Measurements from ENCODE around the gene CDC40.
"Not testable (repeated sequence)": the region's sequence is repeated elsewhere in the genome, so short reads cannot be mapped to it uniquely, and the experiment has no call there.

The CDC40 gene

DNA sequence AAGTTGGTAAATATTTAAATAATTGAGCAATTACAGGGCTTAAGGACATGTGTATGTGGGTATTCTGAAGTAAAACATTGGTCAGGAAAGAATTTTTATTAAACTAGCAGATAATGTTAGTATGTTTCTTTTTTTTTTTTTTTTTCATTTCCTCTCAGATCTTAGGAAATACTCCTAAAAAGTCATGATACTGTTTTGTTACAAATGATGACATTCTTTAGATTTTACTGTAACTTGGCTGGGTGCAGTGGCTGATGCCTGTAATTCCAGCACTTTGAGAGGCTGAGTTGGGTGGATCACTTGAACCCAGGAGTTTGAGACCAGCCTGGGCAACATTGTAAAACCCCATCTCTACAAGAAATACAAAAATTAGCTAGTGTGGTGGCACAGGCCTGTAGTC, 41.5 kb downstream of the CDC40 start:
- TF ChIP-seq, protein P1, sequence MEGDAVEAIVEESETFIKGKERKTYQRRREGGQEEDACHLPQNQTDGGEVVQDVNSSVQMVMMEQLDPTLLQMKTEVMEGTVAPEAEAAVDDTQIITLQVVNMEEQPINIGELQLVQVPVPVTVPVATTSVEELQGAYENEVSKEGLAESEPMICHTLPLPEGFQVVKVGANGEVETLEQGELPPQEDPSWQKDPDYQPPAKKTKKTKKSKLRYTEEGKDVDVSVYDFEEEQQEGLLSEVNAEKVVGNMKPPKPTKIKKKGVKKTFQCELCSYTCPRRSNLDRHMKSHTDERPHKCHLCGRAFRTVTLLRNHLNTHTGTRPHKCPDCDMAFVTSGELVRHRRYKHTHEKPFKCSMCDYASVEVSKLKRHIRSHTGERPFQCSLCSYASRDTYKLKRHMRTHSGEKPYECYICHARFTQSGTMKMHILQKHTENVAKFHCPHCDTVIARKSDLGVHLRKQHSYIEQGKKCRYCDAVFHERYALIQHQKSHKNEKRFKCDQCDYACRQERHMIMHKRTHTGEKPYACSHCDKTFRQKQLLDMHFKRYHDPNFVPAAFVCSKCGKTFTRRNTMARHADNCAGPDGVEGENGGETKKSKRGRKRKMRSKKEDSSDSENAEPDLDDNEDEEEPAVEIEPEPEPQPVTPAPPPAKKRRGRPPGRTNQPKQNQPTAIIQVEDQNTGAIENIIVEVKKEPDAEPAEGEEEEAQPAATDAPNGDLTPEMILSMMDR (IDR thresholded peaks at IDR 0.05; ENCODE audit: insufficient read depth, low read depth, low read length, missing control alignments), result no peak
- DNase-seq (ENCODE audit: low read depth), result no peak
- no peak overlapping the region for H3K4me3 ChIP-seq (ENCODE audit: low read depth, low read length)

DNA sequence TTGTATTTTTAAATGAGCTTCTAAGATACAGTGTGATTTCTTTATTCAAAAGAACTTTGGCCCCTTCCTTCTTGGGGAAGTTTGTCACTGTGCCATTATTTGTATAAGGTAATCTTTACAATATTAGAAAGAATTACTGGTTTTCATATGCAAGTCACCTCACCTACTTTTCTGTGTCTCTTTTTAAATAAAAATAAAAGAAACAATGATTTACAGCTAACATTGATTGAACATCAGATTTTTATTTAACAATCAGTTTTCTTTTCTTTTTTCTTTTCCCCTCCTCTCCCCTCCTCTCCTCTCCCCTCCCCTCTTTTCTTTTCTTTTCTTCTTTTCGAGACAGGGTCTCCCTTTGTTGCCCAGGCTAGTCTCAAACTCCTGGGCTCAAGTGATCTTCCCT, 46.0 kb downstream of the CDC40 start:
- TF ChIP-seq, protein P1 (IDR thresholded peaks at IDR 0.05; ENCODE audit: insufficient read depth, low read depth, low read length, missing control alignments), result no peak

DNA sequence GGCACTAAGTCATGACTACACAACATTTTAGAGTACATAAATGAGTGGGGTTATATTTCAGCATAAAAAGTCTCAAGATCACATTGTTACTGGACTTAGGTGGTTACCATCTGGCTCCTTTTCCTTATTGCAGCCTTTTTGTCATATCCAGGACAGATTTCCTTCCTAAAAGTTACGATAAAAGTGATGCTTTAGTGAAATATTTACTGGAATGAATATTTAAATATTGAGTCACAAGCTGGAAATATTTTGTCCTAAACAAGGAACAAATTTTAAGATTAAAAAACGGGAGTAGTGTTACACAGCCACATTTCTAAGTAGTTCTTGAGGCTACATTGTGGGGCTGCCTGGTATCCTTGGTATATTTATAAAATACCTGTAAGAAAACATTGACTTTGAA, 52.2 kb downstream of the CDC40 start:
- TF ChIP-seq, protein P1 (IDR thresholded peaks at IDR 0.05; ENCODE audit: insufficient read depth, low read depth, low read length, missing control alignments), result no peak
- no peak overlapping the region for H3K4me3 ChIP-seq (ENCODE audit: low read depth, low read length)
- DNase-seq (ENCODE audit: low read depth), result no peak

More for the DNA sequence above, 46.0 kb downstream of the CDC40 start:
- no peak for DNase-seq (ENCODE audit: low read depth)
- H3K4me3 ChIP-seq (ENCODE audit: low read depth, low read length), result no peak overlapping the region

DNA sequence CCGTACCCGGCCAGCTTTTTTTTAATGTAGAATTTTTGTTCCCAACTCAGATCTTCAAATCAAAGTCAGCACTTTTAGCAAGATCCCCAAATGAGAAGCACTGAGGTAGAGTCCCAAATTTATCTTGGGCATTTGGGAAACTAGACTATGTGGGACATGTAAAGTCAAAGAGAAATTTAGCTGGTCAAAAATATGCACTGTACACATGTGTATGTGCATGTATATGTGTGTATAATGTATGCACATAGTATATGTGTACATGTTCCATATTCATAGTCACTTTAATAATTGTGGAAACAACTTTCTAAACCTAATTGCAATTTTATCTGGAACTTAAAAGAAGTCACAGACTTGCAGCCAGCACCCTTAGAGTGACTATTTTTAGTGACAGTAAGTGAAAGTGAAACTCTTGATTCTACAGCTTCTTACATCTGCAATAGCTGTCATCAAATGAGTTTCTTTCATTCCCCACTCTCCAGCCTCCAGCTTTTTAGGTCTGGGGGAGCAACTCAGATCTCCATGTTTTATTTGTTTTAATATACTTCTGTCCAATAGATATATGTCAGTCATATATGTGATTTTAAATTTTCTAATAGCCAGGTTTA, 53.6 kb downstream of the CDC40 start:
- DNase-seq (ENCODE audit: low read depth), result peak; percentile 59
- TF ChIP-seq, protein P1 (IDR thresholded peaks at IDR 0.05; ENCODE audit: insufficient read depth, low read depth, low read length, missing control alignments), result no peak
- no peak overlapping the region for H3K4me3 ChIP-seq (ENCODE audit: low read depth, low read length)

DNA sequence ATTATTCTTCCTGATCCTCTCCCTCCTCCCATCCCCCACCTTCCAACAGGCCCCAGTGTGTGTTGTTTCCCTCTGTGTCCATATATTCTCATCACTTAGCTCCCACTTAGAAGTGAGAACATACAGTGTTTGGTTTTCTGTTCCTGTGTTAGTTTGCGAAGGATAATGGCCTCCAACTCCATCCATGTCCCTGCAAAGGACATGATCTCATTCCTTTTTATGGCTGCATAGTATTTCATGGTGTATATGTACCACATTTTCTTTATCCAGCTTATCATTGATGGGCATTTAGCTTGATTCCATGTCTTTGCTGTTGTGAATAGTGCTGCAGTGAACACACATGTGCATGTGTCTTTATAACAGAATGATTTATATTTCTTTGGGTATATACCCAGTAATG, 55.8 kb downstream of the CDC40 start:
- not testable (repeated sequence) for DNase-seq (ENCODE audit: low read depth); H3K4me3 ChIP-seq (ENCODE audit: low read depth, low read length)

DNA sequence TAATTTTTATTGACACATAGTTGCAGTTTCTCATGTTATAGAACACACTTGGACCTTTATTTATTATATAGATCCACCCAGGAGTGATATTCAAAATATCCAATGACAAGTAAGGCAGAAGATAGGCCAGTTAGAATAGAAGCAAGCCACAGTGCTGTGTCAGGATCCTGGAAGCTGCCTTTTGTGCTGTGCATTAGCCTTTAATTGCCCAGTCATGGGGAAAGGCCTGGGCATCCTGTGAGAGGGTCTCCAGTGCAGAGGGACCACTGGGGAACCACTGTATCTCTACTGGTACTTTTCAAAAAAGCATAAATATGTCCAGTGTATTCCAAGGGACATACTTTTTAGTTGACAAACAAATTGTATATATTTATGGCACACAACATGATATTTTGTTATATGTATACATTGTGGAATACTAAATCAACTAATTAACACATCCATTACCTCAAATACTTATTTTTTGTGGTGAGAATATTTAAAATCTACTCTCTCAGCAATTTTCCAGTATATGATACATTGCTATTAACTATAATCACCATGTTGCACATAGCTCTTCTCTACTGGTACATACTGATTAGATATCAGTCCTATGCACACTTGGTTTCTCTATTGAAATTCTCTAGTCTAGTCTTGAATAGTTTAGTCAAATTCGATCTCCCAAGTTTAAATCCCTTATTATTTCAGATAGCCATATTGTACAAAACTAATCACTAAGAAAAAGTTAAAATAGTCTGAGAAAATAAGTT, 59.5 kb downstream of the CDC40 start:
- no peak for DNase-seq (ENCODE audit: low read depth)
- H3K4me3 ChIP-seq (ENCODE audit: low read depth, low read length), result no peak overlapping the region
- TF ChIP-seq, protein P1 (IDR thresholded peaks at IDR 0.05; ENCODE audit: insufficient read depth, low read depth, low read length, missing control alignments), result no peak

DNA sequence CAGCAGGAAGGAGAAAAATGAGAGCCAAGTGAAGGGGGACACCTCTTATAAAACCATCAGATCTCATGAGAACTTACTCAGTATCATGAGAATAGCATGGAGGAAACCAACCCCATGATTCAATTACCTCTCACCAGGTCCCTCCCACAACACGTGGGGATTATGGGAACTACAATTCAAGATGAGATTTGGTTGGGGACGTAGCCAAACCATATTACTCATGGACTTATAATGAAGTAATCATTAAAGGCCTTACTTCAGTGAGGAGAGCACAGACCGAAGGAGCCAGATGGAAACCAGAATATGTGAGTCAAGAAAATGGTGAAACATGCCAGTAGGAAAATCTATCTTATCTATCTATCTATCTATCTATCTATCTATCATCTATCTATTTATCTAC, 64.4 kb downstream of the CDC40 start:
- H3K4me3 ChIP-seq (ENCODE audit: low read depth, low read length); DNase-seq (ENCODE audit: low read depth): not testable (repeated sequence)

DNA sequence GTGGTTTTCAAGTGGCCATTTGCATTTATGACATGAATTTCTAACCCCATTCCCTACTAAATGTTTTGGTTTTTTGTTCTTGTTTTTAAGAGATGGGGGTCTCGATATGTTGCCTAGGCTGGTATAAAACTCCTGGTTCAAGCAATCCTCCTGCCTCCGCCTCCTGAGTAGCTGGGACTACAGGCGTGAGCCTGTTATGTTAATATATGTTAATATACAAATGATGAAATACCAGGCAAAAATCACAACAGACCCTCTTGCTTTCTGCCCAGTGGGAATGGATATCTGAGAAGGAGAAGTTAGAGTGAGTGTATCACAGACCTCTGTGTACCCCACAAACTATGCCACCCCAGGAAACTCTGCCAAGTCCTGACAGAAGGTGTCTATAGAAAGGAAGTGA, 66.2 kb downstream of the CDC40 start:
- TF ChIP-seq, protein P1 (IDR thresholded peaks at IDR 0.05; ENCODE audit: insufficient read depth, low read depth, low read length, missing control alignments), result no peak
- no peak for DNase-seq (ENCODE audit: low read depth)
- H3K4me3 ChIP-seq (ENCODE audit: low read depth, low read length), result no peak overlapping the region

Measured in GM12865 (cell line).